Measurements from ENCODE around the gene NPEPL1. TPM values are rescaled to one million over a fixed set of nuclear protein-coding genes. Genes with fewer than 3 reads are reported as not detected.

Gene NPEPL1, protein sequence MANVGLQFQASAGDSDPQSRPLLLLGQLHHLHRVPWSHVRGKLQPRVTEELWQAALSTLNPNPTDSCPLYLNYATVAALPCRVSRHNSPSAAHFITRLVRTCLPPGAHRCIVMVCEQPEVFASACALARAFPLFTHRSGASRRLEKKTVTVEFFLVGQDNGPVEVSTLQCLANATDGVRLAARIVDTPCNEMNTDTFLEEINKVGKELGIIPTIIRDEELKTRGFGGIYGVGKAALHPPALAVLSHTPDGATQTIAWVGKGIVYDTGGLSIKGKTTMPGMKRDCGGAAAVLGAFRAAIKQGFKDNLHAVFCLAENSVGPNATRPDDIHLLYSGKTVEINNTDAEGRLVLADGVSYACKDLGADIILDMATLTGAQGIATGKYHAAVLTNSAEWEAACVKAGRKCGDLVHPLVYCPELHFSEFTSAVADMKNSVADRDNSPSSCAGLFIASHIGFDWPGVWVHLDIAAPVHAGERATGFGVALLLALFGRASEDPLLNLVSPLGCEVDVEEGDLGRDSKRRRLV
- 5.0 TPM for polyA plus RNA-seq (2012; ENCODE audit: insufficient read length, low read depth)

DNA sequence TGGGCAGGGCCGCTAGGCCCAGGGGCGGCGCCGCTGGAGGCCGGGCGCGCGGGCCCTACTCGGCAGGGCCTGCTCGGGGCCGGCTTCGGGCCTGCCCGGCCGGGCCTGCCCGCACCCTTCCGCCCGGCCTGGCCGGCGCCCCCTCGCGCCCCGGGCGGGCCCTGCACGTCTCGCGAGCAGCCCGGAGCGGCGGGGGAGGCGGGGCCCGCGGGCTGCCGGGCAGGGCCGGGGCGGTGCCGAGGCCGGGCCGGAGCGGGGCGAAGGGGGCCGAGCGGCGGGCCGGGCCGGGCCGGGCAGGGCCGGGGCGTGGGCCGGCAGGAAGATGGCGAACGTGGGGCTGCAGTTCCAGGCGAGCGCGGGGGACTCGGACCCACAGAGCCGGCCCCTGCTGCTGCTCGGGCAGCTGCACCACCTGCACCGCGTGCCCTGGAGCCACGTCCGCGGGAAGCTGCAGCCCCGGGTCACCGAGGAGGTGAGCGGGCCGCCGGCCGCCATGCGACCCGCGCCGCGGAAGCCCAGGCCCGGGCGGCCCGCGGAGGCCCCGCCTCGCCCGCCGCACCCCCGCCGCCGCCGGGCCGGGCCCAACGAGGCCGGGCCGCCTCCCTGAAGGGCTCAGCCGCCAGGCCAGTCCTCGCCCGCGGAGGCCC is at the start of gene NPEPL1:
TSS of gene NPEPL1 (plus strand) at position 222 of the 647 bp plus-strand sequence. CDS start at position 323, 101 bp downstream.
- TF ChIP-seq SIN3A (IDR thresholded peaks at IDR 0.05; ENCODE audit: borderline replicate concordance, insufficient read depth, low read length): no peak
- TF ChIP-seq TAF1 (IDR thresholded peaks at IDR 0.05; ENCODE audit: borderline replicate concordance, insufficient read depth, low read length): no peak
- TF ChIP-seq, protein P1, sequence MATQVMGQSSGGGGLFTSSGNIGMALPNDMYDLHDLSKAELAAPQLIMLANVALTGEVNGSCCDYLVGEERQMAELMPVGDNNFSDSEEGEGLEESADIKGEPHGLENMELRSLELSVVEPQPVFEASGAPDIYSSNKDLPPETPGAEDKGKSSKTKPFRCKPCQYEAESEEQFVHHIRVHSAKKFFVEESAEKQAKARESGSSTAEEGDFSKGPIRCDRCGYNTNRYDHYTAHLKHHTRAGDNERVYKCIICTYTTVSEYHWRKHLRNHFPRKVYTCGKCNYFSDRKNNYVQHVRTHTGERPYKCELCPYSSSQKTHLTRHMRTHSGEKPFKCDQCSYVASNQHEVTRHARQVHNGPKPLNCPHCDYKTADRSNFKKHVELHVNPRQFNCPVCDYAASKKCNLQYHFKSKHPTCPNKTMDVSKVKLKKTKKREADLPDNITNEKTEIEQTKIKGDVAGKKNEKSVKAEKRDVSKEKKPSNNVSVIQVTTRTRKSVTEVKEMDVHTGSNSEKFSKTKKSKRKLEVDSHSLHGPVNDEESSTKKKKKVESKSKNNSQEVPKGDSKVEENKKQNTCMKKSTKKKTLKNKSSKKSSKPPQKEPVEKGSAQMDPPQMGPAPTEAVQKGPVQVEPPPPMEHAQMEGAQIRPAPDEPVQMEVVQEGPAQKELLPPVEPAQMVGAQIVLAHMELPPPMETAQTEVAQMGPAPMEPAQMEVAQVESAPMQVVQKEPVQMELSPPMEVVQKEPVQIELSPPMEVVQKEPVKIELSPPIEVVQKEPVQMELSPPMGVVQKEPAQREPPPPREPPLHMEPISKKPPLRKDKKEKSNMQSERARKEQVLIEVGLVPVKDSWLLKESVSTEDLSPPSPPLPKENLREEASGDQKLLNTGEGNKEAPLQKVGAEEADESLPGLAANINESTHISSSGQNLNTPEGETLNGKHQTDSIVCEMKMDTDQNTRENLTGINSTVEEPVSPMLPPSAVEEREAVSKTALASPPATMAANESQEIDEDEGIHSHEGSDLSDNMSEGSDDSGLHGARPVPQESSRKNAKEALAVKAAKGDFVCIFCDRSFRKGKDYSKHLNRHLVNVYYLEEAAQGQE (IDR thresholded peaks at IDR 0.05; ENCODE audit: insufficient read depth in 1 of 2, low read depth in 2 of 2, low read length in 2 of 2): no peak
- no peak for TF ChIP-seq POLR2AphosphoS5 (IDR thresholded peaks at IDR 0.05; ENCODE audit: low read depth, low read length)
- no peak for TF ChIP-seq FOXP2 (optimal IDR thresholded peaks at IDR 0.05; ENCODE audit: borderline replicate concordance, extremely low read depth, extremely low read length, insufficient read depth)

DNA sequence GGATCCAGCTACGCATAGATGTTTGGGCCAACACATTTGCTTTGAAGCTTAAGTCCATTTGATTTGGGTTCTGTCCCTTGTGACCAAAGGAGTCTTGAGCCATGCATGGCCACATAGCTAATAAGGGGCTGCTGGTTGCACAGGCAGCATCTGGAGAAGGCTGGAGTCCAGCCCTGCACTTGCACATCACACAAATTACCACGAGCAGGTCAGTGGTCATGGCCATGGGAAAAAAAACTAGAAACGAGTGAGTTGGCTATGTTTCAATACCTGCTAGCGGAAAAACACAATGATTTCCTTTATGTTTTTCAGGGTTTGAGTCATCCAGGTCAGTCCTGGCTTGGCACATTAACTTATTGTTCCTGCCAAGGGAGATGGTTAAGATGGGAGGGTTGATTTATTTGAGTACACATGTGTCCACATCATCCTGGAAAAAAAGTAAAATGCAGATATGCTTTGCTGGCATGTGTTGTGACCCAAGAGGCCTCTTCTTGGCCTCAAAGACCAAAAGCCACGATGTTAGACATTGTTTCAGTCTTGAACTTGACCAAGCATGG is 47.1 kb upstream of the NPEPL1 start:
- no peak for TF ChIP-seq TAF1 (IDR thresholded peaks at IDR 0.05; ENCODE audit: borderline replicate concordance, insufficient read depth, low read length)
- TF ChIP-seq FOXP2 (optimal IDR thresholded peaks at IDR 0.05; ENCODE audit: borderline replicate concordance, extremely low read depth, extremely low read length, insufficient read depth): no peak
- no peak for TF ChIP-seq POLR2AphosphoS5 (IDR thresholded peaks at IDR 0.05; ENCODE audit: low read depth, low read length)
- TF ChIP-seq, protein P1 (IDR thresholded peaks at IDR 0.05; ENCODE audit: insufficient read depth in 1 of 2, low read depth in 2 of 2, low read length in 2 of 2): no peak
- TF ChIP-seq SIN3A (IDR thresholded peaks at IDR 0.05; ENCODE audit: borderline replicate concordance, insufficient read depth, low read length): no peak

DNA sequence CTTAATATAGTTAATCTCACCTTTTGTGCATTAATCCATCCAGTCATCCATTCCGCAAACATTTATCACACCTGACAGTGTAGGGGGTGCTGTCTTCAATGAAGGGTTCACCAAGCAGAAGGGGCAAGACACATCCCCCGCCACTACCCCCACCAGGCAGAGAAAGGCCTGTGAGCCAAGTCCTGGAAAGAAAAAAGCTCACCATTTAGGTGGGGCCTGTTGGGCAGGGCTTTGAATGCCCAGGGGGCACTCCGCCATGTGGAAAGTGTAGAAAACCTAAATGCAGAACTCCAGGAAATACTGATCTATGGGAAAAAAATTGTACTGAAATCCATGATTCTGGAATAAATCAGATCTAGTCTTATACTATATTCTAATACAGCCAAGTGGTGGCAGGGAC is 46.3 kb upstream of the NPEPL1 start:
- TF ChIP-seq POLR2AphosphoS5 (IDR thresholded peaks at IDR 0.05; ENCODE audit: low read depth, low read length): no peak

DNA sequence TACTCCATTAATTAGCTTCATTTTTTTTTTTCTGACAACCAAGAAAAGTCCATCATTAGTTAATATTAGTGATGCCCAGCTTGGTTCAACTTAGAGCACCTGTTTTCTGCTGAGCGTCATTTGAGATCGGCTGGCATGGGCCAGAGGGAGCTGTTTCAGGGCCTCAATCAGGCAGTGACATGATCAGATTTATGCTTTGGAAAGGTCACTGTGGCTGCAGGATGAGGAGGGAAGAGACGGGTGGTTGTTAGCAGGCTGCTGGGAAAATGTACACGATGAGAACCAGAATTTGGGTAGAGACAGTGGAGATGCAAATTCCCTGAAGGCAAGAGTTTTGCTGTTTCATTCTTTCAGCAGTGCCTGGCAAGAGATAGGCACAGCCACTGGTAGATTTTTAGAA is 45.9 kb upstream of the NPEPL1 start:
- TF ChIP-seq POLR2AphosphoS5 (IDR thresholded peaks at IDR 0.05; ENCODE audit: low read depth, low read length) (no peak), FOXP2 (optimal IDR thresholded peaks at IDR 0.05; ENCODE audit: borderline replicate concordance, extremely low read depth, extremely low read length, insufficient read depth) (no peak), TAF1 (IDR thresholded peaks at IDR 0.05; ENCODE audit: borderline replicate concordance, insufficient read depth, low read length) (no peak), SIN3A (IDR thresholded peaks at IDR 0.05; ENCODE audit: borderline replicate concordance, insufficient read depth, low read length) (no peak)
- TF ChIP-seq, protein P1 (IDR thresholded peaks at IDR 0.05; ENCODE audit: insufficient read depth in 1 of 2, low read depth in 2 of 2, low read length in 2 of 2): no peak

DNA sequence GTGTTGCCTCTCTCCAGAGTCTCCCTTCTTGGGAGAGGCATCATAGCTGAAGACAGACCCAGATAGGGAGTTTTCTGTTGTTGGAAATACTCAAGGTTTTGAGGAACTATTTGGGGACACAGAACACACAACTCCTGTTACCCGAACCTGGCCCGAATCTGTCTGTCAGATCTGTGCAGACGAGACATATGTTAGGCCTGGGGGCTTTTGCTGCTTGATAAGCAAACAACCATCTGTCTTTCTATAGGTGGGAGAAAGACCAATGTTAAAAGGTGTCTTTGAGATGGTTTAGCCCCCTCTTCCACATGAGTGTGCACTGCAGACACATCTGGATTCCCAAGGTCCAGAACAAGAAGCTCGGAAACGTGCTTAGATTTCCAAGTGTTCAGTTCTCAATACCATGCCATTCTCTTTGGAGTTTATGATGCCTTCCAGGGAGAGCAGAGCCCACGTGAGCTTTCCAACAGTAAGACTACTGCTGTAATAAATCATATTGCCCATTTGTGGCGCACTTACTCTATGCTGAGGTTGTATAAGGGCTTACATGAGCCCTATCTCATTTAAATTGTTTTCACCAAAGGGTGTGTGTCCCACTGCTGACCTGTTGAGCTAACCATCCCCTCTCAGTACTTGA is 45.3 kb upstream of the NPEPL1 start:
- TF ChIP-seq POLR2AphosphoS5 (IDR thresholded peaks at IDR 0.05; ENCODE audit: low read depth, low read length) (no peak), FOXP2 (optimal IDR thresholded peaks at IDR 0.05; ENCODE audit: borderline replicate concordance, extremely low read depth, extremely low read length, insufficient read depth) (no peak), TAF1 (IDR thresholded peaks at IDR 0.05; ENCODE audit: borderline replicate concordance, insufficient read depth, low read length) (no peak), SIN3A (IDR thresholded peaks at IDR 0.05; ENCODE audit: borderline replicate concordance, insufficient read depth, low read length) (no peak)
- TF ChIP-seq, protein P1 (IDR thresholded peaks at IDR 0.05; ENCODE audit: insufficient read depth in 1 of 2, low read depth in 2 of 2, low read length in 2 of 2): no peak

Data from PFSK-1 (cell line).